ENCODE results near the gene SERPINA9.
"Not testable (repeated sequence)": the region's sequence is repeated elsewhere in the genome, so short reads cannot be mapped to it uniquely, and the experiment has no call there.

The SERPINA9 gene

DNA sequence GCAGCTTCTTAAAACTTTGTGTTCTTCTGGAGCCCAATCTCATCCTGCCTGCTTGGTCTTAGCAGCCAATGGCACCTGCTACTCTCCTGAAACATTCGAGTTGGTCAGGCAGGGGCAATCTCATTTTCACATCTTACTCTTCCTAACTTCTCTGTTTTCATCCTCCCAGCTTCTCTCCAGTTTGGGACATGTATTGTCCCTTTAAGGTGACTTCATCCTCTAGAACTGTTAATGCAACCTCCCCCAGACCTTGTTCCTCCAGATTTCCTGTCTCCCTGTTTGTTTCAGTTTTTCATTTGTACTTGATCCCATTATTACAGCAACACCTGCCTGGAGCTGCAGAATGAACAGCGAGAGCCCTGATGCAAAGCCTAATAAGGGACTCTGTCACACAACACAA is 54.7 kb downstream of the SERPINA9 start:
- no peak for ATAC-seq

DNA sequence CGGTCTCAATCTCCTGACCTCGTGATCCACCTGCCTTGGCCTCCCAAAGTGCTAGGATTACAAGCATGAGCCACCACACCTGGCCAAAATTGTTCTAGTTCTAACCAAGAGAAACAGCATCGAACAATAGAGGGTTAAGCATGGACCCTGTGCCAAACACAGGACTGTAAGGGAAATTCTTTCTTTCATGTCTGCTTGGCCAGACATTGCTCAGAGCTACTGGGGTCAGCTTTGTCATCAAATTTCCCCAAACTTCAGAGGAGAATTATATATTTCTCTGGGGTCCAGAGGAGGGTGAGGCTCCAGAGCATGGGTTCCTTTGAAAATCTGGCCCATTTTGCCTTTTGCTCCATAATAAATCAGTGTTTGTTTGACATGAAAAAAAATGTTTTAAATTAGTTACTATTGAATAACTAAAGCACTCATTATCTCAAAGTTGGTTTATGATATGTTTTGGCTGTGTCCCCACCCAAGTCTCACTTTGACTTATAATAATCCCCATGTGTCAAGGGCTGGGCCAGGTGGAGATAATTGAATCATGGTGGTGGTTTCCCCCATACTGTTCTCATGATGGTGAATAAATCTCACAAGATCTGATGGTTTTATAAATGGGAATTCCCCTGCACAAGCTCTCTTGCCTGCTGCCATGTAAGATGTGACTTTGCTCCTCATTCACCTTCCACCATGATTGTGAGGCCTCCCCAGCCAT is 58.3 kb downstream of the SERPINA9 start:
- ATAC-seq: not testable (repeated sequence)

Measured in activated CD4-positive, CD25-positive, alpha-beta regulatory T cell treated with anti-CD3 and anti-CD28 coated beads, Interleukin-2, amount 50 U/mL, for 24 hours (primary cell).